D721Med (cell line): ENCODE measurements around the gene HNRNPUL1.

Experiments
- DNase-seq: peaks from one replicate; pipeline ENCODE4 v3.0.0; 2011; ENCODE audit warnings: low spot score; ENCODE audit not compliant: insufficient read length
- FAIRE-seq: peaks from 2 replicates; lab custom pipeline; 2011; peaks lifted over from hg19 to GRCh38; lab: Jason Lieb, UNC
- TF ChIP-seq, protein P1 (sequence below): IDR thresholded peaks from 2 replicates; pipeline ENCODE4 v1.5.1; 2012; ENCODE audit warnings: mild to moderate bottlenecking, control low read depth; ENCODE audit not compliant: insufficient read depth; ENCODE audit errors: missing control alignments

The HNRNPUL1 gene

DNA sequence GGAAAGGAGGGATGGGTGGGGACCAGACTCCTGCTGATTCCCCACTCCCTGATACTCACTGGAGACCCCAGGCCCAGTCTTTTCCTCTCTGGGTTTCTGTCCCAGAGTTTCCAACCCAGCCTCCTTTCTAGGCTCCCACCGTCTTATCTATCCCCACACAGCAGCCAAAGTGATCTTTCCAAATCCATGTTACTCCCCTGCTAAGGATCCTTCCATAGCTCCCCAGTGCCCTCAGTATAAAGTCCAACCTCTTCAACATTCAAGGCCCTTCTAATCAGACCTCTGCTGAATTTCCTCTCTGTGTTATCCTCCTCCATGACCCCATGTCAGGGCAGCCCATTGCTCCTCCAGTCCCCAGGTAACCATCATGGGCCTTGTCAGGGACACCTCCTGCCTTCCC lies 90.9 kb downstream of the HNRNPUL1 start:
- no peak for FAIRE-seq
- DNase-seq: no peak
- TF ChIP-seq, protein P1, sequence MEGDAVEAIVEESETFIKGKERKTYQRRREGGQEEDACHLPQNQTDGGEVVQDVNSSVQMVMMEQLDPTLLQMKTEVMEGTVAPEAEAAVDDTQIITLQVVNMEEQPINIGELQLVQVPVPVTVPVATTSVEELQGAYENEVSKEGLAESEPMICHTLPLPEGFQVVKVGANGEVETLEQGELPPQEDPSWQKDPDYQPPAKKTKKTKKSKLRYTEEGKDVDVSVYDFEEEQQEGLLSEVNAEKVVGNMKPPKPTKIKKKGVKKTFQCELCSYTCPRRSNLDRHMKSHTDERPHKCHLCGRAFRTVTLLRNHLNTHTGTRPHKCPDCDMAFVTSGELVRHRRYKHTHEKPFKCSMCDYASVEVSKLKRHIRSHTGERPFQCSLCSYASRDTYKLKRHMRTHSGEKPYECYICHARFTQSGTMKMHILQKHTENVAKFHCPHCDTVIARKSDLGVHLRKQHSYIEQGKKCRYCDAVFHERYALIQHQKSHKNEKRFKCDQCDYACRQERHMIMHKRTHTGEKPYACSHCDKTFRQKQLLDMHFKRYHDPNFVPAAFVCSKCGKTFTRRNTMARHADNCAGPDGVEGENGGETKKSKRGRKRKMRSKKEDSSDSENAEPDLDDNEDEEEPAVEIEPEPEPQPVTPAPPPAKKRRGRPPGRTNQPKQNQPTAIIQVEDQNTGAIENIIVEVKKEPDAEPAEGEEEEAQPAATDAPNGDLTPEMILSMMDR: no peak

DNA sequence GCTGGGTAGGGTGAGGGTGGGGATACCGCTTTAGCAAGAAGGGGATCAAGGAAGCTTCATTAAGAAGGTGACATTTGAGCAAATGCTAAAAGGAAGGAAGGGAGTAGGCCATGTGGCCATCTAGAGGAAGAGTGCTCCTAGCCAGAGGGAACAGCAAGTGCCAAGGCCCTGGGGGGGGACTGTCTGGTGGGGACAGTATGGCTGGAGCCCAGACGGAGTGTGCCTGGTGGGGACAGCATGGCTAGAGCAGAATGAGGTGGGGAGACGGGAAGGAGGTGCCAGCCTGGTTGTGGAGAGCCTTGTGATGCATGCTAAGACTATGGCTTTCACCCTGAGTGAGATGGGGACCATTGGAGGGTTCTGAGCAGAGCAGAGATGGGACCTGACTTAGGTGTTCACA lies 91.6 kb downstream of the HNRNPUL1 start:
- DNase-seq: no peak
- TF ChIP-seq, protein P1: no peak
- FAIRE-seq: no peak

DNA sequence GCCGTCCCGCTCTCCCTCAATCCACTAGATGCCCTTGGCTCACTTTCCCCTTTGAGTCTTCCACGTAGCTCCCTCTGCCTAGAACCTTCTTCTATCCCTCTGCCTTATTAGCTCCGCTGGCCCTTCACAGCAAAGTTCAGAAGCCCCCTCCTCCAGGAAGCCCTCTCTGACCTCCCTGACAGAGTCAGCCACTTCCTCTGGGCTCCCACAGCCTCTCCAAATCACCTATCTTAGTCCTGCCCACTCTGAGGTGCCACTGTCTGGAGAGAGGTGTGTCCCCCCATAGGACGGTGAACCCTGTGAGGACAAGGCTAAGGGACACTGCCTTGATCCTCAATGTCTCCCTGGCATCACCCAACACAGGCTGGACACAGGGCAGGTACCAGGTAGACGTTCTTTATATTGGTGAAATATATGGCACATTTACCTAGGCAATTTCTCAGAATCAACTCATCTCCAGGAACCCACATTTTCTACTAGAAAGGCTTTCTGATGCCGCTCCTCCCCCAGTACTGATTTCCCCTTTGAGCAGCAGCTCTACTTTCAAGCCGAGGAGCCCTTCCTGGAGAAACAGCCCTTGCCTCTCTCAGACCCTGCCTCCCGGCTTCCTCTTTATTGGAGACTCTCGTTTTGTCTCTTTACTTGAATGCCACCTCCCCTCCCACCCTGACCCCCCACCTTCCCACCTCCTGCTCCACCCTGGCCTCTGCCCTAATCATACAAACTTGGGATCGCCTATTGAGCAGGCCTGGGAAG lies 93.0 kb downstream of the HNRNPUL1 start:
- DNase-seq: no peak
- TF ChIP-seq, protein P1: no peak
- FAIRE-seq: no peak
